ENCODE measurements around the gene SRR.

The SRR gene

DNA sequence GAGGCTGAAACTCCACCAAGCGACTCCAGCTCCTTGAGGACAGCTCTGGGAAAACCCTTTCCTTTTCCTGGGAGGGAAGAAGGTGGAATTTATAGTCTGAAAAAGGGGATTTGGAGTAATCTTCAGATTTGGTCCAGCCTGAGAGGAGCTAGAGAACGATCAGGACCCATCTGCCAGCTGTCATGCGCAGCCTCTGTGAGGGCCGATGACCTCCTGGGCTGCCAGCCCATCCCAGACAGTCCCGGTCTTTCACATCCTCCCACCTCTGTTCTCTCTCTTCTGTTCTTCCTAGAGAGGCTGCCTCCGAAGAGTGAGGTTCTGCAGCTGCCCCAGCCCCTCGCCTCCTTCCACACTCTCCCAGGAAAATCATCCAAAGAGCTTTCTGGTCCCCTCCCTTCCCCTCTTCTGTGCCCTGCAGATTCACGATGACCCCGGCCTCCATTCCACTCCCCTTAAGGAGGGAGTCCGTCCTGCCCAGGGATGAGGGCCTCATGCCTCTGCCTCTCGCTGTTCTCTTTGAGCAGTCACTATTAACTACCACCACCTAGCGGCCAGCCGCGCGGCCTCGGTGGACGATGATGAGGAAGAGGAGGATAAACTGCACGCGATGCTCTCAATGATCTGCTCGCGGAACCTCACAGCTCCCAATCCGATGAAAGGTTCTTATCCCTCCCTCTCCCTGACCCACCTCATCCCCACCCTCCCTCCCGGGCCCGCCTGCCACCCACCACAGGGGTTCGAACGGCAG is 63.2 kb downstream of the SRR start:
- Histone ChIP-seq H3K27ac (no peak overlapping the region), H3K36me3 (replicated peaks) (peaks cover 2% of the 10 kb centered on the region), H3K27me3 (replicated peaks) (no peaks in the 10 kb centered on the region), H3K4me3 (ENCODE audit: low read depth, low read length) (no peak overlapping the region)
- in situ Hi-C loops (cut with HindIII; ENCODE audit: low pct_ligation_motif_present, low sequenced_read_pairs), result no loop called here
- TF ChIP-seq, protein P1, sequence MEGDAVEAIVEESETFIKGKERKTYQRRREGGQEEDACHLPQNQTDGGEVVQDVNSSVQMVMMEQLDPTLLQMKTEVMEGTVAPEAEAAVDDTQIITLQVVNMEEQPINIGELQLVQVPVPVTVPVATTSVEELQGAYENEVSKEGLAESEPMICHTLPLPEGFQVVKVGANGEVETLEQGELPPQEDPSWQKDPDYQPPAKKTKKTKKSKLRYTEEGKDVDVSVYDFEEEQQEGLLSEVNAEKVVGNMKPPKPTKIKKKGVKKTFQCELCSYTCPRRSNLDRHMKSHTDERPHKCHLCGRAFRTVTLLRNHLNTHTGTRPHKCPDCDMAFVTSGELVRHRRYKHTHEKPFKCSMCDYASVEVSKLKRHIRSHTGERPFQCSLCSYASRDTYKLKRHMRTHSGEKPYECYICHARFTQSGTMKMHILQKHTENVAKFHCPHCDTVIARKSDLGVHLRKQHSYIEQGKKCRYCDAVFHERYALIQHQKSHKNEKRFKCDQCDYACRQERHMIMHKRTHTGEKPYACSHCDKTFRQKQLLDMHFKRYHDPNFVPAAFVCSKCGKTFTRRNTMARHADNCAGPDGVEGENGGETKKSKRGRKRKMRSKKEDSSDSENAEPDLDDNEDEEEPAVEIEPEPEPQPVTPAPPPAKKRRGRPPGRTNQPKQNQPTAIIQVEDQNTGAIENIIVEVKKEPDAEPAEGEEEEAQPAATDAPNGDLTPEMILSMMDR (IDR thresholded peaks at IDR 0.05; ENCODE audit: low read depth, low read length, missing control alignments), result peak; percentile 63
- DNase-seq, result no peak

DNA sequence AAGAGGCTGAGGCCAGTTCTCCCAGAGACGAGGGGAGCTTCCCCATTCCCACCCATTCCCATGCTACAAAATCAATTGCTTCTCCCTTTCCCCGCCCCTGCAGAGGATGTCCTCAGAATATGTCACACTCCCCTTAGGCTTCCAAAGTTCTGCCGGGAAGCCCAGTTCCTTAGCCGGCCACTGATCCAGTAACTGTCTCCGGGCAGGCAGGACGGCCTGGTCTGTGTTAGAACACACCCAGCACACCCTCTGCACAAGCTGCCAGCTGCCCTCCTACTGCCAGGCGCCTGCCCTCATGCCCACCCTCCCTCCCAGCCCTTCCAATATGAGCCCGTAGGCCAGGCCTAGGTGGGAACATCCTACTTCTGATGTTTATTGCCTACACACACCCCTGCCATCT is 64.6 kb downstream of the SRR start:
- Histone ChIP-seq H3K27me3 (replicated peaks) (no peaks in the 10 kb centered on the region), H3K4me3 (ENCODE audit: low read depth, low read length) (no peak overlapping the region), H3K27ac (no peak overlapping the region), H3K36me3 (replicated peaks) (peaks cover 5% of the 10 kb centered on the region)
- no peak for DNase-seq
- in situ Hi-C loops (cut with HindIII; ENCODE audit: low pct_ligation_motif_present, low sequenced_read_pairs), result no loop called here
- TF ChIP-seq, protein P1 (IDR thresholded peaks at IDR 0.05; ENCODE audit: low read depth, low read length, missing control alignments), result no peak

DNA sequence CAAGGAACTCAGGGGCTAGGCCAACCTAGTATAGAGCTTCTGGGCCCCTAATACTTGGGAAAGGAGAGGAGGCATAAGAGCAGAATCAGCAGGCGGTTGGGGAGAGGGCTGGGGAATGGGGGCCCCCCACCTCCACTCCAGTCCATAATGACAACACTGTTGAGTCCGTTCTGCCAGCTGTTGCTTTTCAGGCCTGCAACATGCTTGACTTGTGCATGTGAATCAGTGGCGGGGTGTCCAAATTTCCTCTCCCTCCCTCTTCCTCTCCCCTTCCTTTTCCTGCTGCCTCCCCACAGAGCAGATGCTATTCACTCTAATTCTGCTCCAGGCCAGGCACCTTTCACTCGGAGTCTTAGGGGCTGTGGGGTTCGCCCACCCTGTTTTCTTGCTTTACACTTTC is 65.3 kb downstream of the SRR start:
- no peak for DNase-seq
- Histone ChIP-seq H3K4me3 (ENCODE audit: low read depth, low read length) (no peak overlapping the region), H3K36me3 (replicated peaks) (peaks cover 5% of the 10 kb centered on the region), H3K27me3 (replicated peaks) (no peaks in the 10 kb centered on the region), H3K27ac (no peak overlapping the region)
- in situ Hi-C loops (cut with HindIII; ENCODE audit: low pct_ligation_motif_present, low sequenced_read_pairs), result no loop called here
- TF ChIP-seq, protein P1 (IDR thresholded peaks at IDR 0.05; ENCODE audit: low read depth, low read length, missing control alignments), result no peak

DNA sequence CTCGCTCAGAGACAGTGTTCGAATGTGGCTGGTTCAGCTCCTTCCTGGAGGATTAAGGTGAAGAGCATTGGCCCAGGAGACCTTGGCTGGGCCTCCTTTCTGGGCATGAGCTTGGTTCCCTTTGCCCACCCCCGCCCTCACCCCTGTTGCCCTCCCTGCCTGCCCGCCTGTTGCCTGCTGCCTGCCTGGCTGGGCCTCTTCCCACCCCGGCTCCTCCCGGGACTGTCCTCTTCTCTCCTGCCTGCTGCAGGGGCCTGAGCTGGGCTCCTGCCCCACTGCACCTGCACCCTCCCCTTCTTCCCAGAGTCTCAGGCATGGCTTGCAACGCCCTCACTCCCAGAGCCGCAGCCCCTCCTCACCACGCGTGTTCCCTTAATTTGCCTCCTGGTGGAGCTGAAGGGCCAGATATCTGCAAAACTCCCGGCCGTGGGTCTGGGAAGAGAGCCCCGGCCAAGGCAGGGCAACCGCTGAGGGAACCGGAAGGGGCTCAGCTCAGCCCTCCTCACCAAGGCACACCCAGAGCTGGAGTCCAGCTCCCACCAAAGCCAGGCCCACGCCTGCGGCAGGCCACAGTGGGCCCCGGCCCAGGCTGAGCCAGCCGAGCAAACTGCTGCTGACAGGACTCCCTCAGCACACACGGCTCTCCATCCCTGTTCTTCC is 65.9 kb downstream of the SRR start:
- DNase-seq, result no peak
- TF ChIP-seq, protein P1 (IDR thresholded peaks at IDR 0.05; ENCODE audit: low read depth, low read length, missing control alignments), result peak; percentile 39
- in situ Hi-C loops (cut with HindIII; ENCODE audit: low pct_ligation_motif_present, low sequenced_read_pairs), result no loop called here
- Histone ChIP-seq H3K27ac (no peak overlapping the region), H3K4me3 (ENCODE audit: low read depth, low read length) (no peak overlapping the region), H3K27me3 (replicated peaks) (no peaks in the 10 kb centered on the region), H3K36me3 (replicated peaks) (peaks cover 3% of the 10 kb centered on the region)

DNA sequence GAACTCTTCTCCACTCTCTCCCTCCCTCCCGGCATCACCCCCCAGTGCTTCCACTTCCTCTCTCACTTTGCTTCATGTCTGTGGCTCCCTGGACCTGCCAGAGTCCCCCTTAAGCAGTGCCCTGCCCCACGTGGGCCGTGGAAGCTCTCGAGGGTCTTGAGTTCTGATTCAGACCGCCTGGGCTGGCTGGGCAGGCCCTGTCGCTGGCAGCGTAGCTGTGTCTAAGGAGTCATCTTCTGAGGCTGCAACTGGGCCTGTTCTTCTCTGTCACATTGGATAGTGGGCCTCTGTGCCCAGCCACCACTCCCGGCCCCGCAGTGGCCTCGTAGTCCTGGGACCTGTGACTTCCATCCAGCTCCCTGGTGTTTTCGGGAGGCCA is 66.5 kb downstream of the SRR start:
- in situ Hi-C loops (cut with HindIII; ENCODE audit: low pct_ligation_motif_present, low sequenced_read_pairs), result no loop called here
- TF ChIP-seq, protein P1 (IDR thresholded peaks at IDR 0.05; ENCODE audit: low read depth, low read length, missing control alignments), result no peak
- DNase-seq, result no peak
- Histone ChIP-seq H3K36me3 (replicated peaks) (peaks cover 3% of the 10 kb centered on the region), H3K4me3 (ENCODE audit: low read depth, low read length) (no peak overlapping the region), H3K27ac (no peak overlapping the region), H3K27me3 (replicated peaks) (no peaks in the 10 kb centered on the region)

All from brain microvascular endothelial cell (primary cell).